Transverse colon (tissue), 3 donors: ENCODE data around the gene CYP11A1.

Experiments
- CTCF ChIP-seq, 5 experiments: fragments of 200-600 bp in 3 of 5; fragments of 450-650 bp in 2 of 5; sonication (generic) in 3 of 5; IDR thresholded peaks; 1 replicate in 2 of 5; 2 replicates in 3 of 5; pipeline ENCODE4 v1.5.1; 2016 to 2017; ENCODE audit warnings: antibody characterized with exemption in 5 of 5, inconsistent platforms in 3 of 5, mild to moderate bottlenecking in 2 of 5, moderate library complexity in 1 of 5
- EP300 ChIP-seq: sonication (generic); formaldehyde crosslinking; IDR thresholded peaks from one replicate; pipeline ENCODE4 v1.6.1; 2017; ENCODE audit warnings: antibody characterized with exemption, low read depth
- POLR2A ChIP-seq: fragments of 450-650 bp; IDR thresholded peaks from one replicate; pipeline ENCODE4 v1.6.1; 2016; ENCODE audit warnings: antibody characterized with exemption, mild to moderate bottlenecking, moderate library complexity

GRCh38 chr15:74395319-74396145, 28.1 kb upstream of the CYP11A1 start:
- no peak for TF ChIP-seq CTCF (IDR thresholded peaks at IDR 0.05)
- no peak for TF ChIP-seq POLR2A
- TF ChIP-seq EP300: no peak
